22Rv1 (cell line): ENCODE measurements around the gene FAM124A.

Experiments used
- CTCF ChIP-seq: fragments of 450-650 bp; IDR thresholded peaks from 2 replicates; pipeline ENCODE4 v1.5.1; 2017; ENCODE audit warnings: mild to moderate bottlenecking
- ZFX ChIP-seq: fragments of 450-650 bp; IDR thresholded peaks from 2 replicates; pipeline ENCODE4 v1.6.1; 2017; ENCODE audit warnings: antibody characterized with exemption, borderline replicate concordance

- no peak for TF ChIP-seq CTCF
- no peak for TF ChIP-seq ZFX
Observed at GRCh38 chr13:51208716-51209115, 13.5 kb upstream of the FAM124A start.
